GM12892 (cell line): Measurements from ENCODE around the gene TRAF3IP3.

Experiments
- POLR2A ChIP-seq: IDR thresholded peaks from 2 replicates; pipeline ENCODE4 v1.6.1; 2011; ENCODE audit warnings: low read depth, low read length, control low read depth
- POLR2AphosphoS5 ChIP-seq: IDR thresholded peaks from 2 replicates; pipeline ENCODE4 v1.6.1; 2011; ENCODE audit warnings: low read depth, low read length, control low read depth
- TAF1 ChIP-seq: IDR thresholded peaks from 2 replicates; pipeline ENCODE4 v1.6.1; 2011; ENCODE audit warnings: low read depth, mild to moderate bottlenecking, control low read depth, low read length, borderline replicate concordance

DNA sequence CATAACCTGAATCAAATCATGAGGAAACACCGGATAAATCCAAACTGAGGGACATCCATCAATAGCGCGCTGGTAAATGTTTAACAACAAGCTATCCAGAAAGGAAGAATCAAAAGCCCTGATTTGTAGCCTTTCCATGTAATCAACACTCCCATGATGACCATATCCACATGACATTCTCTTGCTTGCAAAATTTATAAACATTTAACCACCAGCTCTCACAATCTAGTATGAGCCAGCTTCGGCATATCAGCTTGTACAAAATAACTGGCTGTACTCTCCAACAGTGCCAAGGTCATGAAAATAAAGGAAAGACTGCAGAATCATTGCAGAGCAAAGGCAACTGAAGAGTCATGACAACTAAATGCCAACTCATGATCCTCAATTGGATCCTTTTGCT lies 35.5 kb upstream of the TRAF3IP3 start:
- TF ChIP-seq TAF1 (no peak), POLR2AphosphoS5 (no peak), POLR2A (no peak)
